Activated naive CD4-positive, alpha-beta T cell treated with anti-CD3 and anti-CD28 coated beads, Interleukin-2, amount 10 ng/mL, durations not matched to agents 7 days and 5 days (primary cell): Measurements from ENCODE around the gene LIN28B.
"Not testable (repeated sequence)": the region's sequence is repeated elsewhere in the genome, so short reads cannot be mapped to it uniquely, and the experiment has no call there.

Experiments used
- CTCF ChIA-PET: fragments of 350-600 bp; sonication (Branson Sonifier 250); formaldehyde crosslinking; loops from one replicate; lab custom pipeline; 2021; ENCODE audit warnings: antibody characterized with exemption; lab: Charles Lee
- DNase-seq: peaks from one replicate; pipeline ENCODE4 v3.0.0-alpha.2; 2020
- H3K27ac Mint-ChIP-seq: one replicate; pipeline ENCODE4 v1.8.0; 2021; ENCODE audit warnings: mild to moderate bottlenecking, moderate library complexity, mixed read lengths
- H3K27me3 Mint-ChIP-seq: one replicate; pipeline ENCODE4 v1.8.0; 2021; ENCODE audit warnings: mild to moderate bottlenecking, mixed read lengths
- H3K36me3 Mint-ChIP-seq: one replicate; pipeline ENCODE4 v1.8.0; 2021; ENCODE audit warnings: mixed read lengths
- H3K4me1 Mint-ChIP-seq: one replicate; pipeline ENCODE4 v1.8.0; 2021; ENCODE audit warnings: mixed read lengths
- H3K4me3 Mint-ChIP-seq: one replicate; pipeline ENCODE4 v1.8.0; 2021; ENCODE audit warnings: mild to moderate bottlenecking, moderate library complexity, mixed read lengths
- H3K9me3 Mint-ChIP-seq: one replicate; pipeline ENCODE4 v1.8.0; 2021; ENCODE audit warnings: mixed read lengths

The LIN28B gene

DNA sequence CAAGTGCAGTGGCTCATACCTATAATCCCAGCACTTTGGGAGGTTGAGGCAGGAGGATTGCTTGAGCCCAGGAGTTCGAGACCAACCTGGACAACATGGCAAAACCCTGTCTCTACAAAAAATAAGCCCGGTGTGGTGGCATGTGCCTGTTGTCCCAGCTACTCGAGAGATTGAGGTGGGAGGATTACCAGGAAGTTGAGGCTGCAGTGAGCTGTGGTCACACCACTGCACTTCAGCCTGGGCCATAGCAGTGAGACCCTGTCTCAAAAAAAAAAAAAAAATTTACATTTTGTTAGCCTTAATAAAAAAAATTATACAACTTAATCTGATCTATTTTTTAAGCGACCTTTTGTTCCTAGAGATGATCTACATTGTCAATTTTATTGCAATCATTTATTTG lies 56.6 kb downstream of the LIN28B start:
- H3K36me3 Mint-ChIP-seq, H3K27me3 Mint-ChIP-seq, H3K4me1 Mint-ChIP-seq, CTCF ChIA-PET, H3K4me3 Mint-ChIP-seq, H3K9me3 Mint-ChIP-seq, DNase-seq, H3K27ac Mint-ChIP-seq: not testable (repeated sequence)

DNA sequence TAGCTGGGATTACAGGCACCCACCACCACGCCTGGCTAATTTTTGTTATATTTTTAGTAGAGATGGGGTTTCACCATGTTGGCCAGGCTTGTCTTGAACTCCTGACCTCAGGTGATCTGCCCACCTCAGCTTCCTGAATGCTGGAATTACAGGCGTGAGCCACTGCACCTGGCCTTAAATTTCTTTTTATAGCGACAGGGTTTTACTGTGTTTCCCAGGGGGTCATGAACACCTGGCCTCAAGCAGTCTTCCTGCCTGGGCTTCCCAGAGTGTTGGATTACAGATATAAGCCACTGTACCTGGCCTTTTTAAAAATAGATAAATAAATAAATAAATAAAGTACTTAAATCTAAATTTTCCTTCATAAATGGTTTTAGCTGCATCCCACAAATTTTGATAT lies 57.5 kb downstream of the LIN28B start:
- DNase-seq, result no peak
- CTCF ChIA-PET, result no interaction called here
- H3K4me1 Mint-ChIP-seq, result no peaks in the 10 kb centered on the region
- no peaks in the 10 kb centered on the region for H3K9me3 Mint-ChIP-seq
- no peaks in the 10 kb centered on the region for H3K27me3 Mint-ChIP-seq
- no peak overlapping the region for H3K27ac Mint-ChIP-seq
- no peak overlapping the region for H3K4me3 Mint-ChIP-seq
- H3K36me3 Mint-ChIP-seq, result no peaks in the 10 kb centered on the region

DNA sequence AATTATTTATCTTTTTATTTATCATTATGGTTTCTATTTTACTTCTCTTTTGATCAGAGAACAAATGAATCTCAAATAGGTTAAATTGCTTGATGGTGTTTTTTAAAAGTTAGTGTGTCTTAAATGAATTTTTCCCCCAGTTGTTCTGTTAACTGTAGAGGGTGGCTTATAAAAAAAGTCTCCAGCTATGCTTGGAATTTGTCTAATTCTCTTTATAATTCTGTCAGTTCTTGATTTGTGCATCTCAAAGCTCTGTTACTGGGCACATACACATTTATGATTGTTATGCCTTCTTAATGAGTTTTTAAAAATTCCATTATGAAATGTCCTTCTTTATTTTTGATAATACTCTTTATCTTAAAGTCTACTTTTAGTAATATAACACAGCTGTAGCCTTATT lies 58.0 kb downstream of the LIN28B start:
- no peaks in the 10 kb centered on the region for H3K9me3 Mint-ChIP-seq
- CTCF ChIA-PET, result no interaction called here
- H3K36me3 Mint-ChIP-seq, result no peaks in the 10 kb centered on the region
- H3K27me3 Mint-ChIP-seq, result no peaks in the 10 kb centered on the region
- no peak overlapping the region for H3K27ac Mint-ChIP-seq
- no peaks in the 10 kb centered on the region for H3K4me1 Mint-ChIP-seq
- no peak for DNase-seq
- no peak overlapping the region for H3K4me3 Mint-ChIP-seq

DNA sequence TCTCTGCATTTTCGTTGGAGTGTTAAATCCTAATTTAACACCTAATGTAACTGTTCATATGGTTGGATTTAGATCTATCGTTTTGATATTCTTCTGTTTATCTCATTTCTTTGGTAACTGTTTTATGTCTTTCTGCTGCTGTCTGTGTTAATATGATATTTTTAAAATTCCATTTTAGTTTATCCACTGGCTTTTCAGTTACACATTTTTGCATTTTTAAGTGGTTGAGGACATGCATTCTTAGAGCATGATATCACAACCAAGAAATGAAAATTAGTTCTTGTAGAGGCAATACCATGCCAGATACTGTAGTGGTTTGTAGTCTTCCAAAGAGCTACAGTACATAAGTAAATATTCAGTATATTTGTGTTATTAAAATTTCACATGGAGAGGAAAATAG lies 58.6 kb downstream of the LIN28B start:
- no peaks in the 10 kb centered on the region for H3K4me1 Mint-ChIP-seq
- CTCF ChIA-PET, result no interaction called here
- no peaks in the 10 kb centered on the region for H3K27me3 Mint-ChIP-seq
- no peaks in the 10 kb centered on the region for H3K9me3 Mint-ChIP-seq
- no peak for DNase-seq
- no peaks in the 10 kb centered on the region for H3K36me3 Mint-ChIP-seq
- H3K4me3 Mint-ChIP-seq, result no peak overlapping the region
- no peak overlapping the region for H3K27ac Mint-ChIP-seq

DNA sequence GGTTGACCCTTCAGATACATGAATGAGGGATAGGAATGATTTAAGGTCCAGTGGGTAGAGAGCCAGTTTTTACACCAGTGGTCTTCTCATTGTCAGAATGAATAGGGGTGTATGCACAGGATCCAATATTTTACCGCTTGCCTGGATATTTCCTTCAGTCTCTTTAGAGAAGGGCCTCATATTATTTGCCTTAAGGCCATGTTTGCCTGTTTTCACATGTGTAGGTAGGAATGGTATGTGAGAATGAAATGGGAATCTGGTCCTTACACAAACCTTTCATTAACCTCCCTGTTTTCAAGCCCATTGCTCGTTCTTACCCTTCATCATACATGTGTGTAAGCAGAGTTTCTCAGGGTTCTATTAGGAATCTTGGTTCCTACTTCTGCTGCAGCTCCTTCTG lies 62.4 kb downstream of the LIN28B start:
- CTCF ChIA-PET, result no interaction called here
- H3K4me3 Mint-ChIP-seq, result no peak overlapping the region
- H3K36me3 Mint-ChIP-seq, result no peaks in the 10 kb centered on the region
- H3K27ac Mint-ChIP-seq, result no peak overlapping the region
- DNase-seq, result no peak
- H3K27me3 Mint-ChIP-seq, result no peaks in the 10 kb centered on the region
- no peaks in the 10 kb centered on the region for H3K9me3 Mint-ChIP-seq
- H3K4me1 Mint-ChIP-seq, result no peaks in the 10 kb centered on the region

DNA sequence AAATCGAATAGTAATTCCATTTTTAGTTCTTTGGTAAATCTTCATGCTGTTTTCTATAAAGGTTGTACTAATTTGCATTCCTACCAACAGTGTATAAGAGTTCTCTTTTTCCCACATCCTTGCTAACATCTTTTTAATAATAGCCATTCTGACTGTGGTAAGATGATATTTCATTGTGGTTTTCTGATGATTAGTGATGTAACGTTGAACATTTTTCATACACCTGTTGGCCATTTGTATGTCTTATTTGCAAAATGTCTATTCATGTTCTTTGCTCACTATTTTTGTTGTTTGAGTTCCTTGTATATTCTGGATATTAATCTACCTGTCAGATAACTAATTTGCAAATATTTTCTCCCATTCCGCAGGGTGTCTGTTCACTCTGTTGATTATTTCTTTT lies 64.5 kb downstream of the LIN28B start:
- no peak for DNase-seq
- H3K4me1 Mint-ChIP-seq, result no peaks in the 10 kb centered on the region
- H3K4me3 Mint-ChIP-seq, result no peak overlapping the region
- no peaks in the 10 kb centered on the region for H3K27me3 Mint-ChIP-seq
- H3K9me3 Mint-ChIP-seq, result no peaks in the 10 kb centered on the region
- CTCF ChIA-PET, result no interaction called here
- no peaks in the 10 kb centered on the region for H3K36me3 Mint-ChIP-seq
- no peak overlapping the region for H3K27ac Mint-ChIP-seq

DNA sequence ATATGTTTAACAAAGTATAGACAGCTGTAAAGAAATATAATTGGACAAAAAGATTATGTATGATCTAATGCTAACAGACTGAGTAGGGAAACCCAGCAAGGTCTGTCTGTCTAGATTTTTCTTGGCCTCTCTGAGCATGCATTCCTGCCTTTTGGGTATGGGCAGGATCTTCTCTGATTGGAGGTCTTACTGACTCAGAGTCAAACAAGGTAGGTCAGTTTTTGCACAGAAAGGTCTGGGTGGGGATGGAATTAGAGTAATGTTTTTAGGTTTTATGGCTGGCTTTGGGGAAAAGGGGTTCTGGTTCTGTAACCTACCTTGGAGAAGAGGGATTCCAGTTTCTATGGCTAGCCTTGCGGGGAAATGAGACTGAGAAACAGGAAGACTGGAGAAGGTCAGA lies 65.5 kb downstream of the LIN28B start:
- Mint-ChIP-seq H3K27ac (no peak overlapping the region), H3K27me3 (no peaks in the 10 kb centered on the region), H3K4me3 (no peak overlapping the region), H3K4me1 (no peaks in the 10 kb centered on the region), H3K9me3 (no peaks in the 10 kb centered on the region), H3K36me3 (no peaks in the 10 kb centered on the region)
- DNase-seq, result no peak
- CTCF ChIA-PET, result no interaction called here

DNA sequence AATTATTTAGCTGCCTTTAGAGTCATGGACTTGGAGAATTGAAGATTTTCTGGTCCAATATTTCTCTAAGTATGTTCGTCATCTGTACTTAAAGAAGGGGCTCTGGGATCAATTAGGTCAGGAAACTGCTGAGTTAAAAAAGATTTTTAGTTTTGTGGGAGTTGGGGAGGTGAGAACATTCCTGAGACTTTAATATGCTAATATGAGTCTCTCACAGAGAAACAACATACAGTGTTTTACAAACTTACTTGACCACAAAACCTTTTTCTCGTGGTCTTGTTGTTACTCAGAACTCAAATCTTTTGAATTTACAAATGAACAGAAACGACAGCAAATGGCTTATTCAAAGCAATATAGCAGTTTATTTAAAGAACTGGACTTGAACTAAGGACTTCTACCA lies 67.9 kb downstream of the LIN28B start:
- no peaks in the 10 kb centered on the region for H3K27me3 Mint-ChIP-seq

DNA sequence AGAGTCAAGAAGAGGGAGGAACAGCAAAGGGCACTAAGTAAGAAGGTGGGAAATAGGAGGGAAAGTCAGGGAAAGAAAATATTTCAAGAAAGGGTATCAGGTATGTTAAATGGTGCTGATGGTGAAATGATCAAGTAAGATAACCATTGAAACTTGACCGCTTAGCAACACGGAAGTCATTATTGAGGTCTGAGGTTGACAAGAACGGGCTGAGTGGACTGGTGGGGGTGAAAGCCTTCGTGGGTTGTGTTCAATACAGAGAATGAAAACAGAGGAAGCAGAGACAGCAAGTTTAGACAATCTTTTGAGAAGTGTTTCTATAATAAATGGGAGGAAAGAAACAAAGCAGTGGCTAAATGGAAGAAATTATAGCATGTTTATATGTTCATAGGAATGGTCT lies 72.0 kb downstream of the LIN28B start:
- no peaks in the 10 kb centered on the region for H3K4me1 Mint-ChIP-seq
- CTCF ChIA-PET, result no interaction called here

More for the DNA sequence above, 67.9 kb downstream of the LIN28B start:
- H3K27ac Mint-ChIP-seq, result no peak overlapping the region
- no peaks in the 10 kb centered on the region for H3K36me3 Mint-ChIP-seq
- no peaks in the 10 kb centered on the region for H3K4me1 Mint-ChIP-seq
- H3K9me3 Mint-ChIP-seq, result no peaks in the 10 kb centered on the region
- no peak for DNase-seq
- CTCF ChIA-PET, result no interaction called here
- H3K4me3 Mint-ChIP-seq, result no peak overlapping the region

DNA sequence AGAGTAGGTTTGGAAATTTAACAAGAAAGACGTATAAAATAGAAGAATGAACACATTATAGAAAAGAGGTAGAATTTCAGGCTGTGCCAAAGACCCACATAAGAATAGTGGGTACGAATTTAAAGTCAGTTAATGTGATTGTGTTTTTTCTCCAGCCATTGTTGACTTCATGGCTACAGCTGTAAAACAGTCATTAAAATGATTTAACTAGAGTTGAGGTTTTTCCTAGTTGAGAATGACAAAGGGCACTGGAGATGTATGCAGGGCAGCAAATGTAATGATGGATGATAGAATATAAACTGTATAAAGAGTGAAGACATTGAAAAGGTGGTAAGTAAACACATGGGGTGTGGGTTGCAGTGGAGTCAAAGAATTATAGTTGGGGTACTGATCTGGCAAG lies 72.7 kb downstream of the LIN28B start:
- Mint-ChIP-seq H3K4me1 (no peaks in the 10 kb centered on the region), H3K27me3 (no peaks in the 10 kb centered on the region), H3K4me3 (no peak overlapping the region), H3K9me3 (no peaks in the 10 kb centered on the region), H3K27ac (no peak overlapping the region), H3K36me3 (no peaks in the 10 kb centered on the region)
- CTCF ChIA-PET, result no interaction called here
- no peak for DNase-seq

More for the DNA sequence above, 72.0 kb downstream of the LIN28B start:
- H3K27ac Mint-ChIP-seq, result no peak overlapping the region
- H3K4me3 Mint-ChIP-seq, result no peak overlapping the region
- no peaks in the 10 kb centered on the region for H3K27me3 Mint-ChIP-seq
- no peaks in the 10 kb centered on the region for H3K36me3 Mint-ChIP-seq
- H3K9me3 Mint-ChIP-seq, result no peaks in the 10 kb centered on the region
- no peak for DNase-seq

DNA sequence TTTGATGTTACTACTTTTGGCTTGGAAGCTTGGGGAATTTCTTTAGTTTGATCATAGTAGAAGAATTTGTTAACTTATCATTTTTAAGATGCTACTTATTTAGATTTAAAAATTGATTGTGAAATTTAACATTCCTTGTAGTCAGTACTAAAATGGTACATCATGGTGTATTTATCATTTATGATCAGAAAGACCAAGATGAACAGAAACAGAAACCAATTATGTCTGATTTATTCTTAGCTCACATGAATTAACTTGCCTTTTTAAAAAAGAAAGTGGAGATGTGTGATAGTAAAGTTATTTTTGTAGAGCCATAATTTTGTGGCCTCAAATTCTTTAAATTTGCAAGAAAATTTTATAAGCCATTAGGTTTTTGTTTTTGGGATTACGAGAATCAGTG lies 77.6 kb downstream of the LIN28B start:
- CTCF ChIA-PET, result no interaction called here
- no peak overlapping the region for H3K27ac Mint-ChIP-seq
- H3K9me3 Mint-ChIP-seq, result no peaks in the 10 kb centered on the region
- no peaks in the 10 kb centered on the region for H3K36me3 Mint-ChIP-seq
- no peak for DNase-seq
- no peak overlapping the region for H3K4me3 Mint-ChIP-seq
- peaks cover 14% of the 10 kb centered on the region for H3K27me3 Mint-ChIP-seq
- H3K4me1 Mint-ChIP-seq, result no peaks in the 10 kb centered on the region

DNA sequence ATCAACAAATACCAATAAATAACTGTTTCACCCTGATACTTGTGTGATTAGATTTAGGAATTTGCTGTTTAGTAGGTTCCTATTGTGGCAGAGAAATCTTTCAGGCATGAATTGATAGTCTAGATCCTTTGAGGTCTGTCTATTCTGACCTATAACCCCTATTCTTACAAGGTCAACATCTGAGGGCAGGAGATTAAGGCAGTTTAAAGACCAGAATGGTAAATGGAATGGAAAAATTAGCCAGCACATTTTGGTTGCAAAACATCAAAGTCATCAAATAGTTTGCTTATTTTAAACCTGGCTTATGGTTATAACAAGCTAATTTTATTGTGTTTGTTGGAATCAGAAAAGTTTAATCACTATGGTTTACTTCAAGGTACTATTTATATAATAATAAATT lies 78.4 kb downstream of the LIN28B start:
- no peaks in the 10 kb centered on the region for H3K4me1 Mint-ChIP-seq

DNA sequence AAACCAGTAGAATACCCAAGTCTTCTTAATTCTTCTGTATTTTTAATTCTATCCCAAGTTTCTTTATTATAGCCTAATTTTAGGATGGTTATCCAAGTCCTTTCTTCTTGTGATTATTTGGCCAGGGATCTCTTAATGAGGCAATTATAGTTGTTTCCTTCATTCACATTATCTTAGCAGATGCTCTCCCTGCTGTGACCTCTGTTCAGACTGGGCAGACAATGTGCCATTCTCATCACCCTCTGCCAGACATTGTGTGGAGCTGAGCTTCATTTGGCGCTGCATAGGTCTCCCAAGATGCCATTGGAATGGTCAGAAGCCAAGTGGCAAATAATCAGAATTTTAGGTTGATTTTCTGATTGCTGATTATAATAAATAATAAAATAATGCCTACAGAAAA lies 79.4 kb downstream of the LIN28B start:
- DNase-seq, result no peak
- H3K27me3 Mint-ChIP-seq, result peaks cover 17% of the 10 kb centered on the region

More for the DNA sequence above, 78.4 kb downstream of the LIN28B start:
- Mint-ChIP-seq H3K27me3 (peaks cover 14% of the 10 kb centered on the region), H3K4me3 (no peak overlapping the region), H3K9me3 (no peaks in the 10 kb centered on the region), H3K36me3 (no peaks in the 10 kb centered on the region), H3K27ac (no peak overlapping the region)
- CTCF ChIA-PET, result no interaction called here
- no peak for DNase-seq

DNA sequence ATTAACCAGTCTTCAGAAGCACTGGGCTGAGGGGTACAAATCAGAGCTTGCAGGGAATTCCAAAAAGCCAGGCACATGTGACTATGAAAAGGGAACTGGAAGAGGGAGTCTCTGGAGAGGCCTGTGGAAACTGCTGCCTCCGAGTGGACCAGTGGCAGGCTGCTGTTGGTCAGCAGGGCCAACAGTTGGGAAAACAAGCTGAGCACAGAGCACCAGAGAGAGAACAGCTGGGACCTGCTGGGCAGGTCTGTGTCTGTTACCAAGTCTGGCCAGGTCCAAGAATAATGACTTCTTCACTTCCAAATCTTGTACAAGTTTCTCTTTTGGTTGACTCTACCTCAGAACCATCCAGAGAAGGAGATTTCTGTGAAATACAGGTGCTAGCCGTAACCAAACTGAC lies 81.4 kb downstream of the LIN28B start:
- no peaks in the 10 kb centered on the region for H3K4me1 Mint-ChIP-seq
- H3K27me3 Mint-ChIP-seq, result peaks cover 17% of the 10 kb centered on the region
- H3K4me3 Mint-ChIP-seq, result no peak overlapping the region
- no peaks in the 10 kb centered on the region for H3K36me3 Mint-ChIP-seq
- no peak for DNase-seq
- no peak overlapping the region for H3K27ac Mint-ChIP-seq
- CTCF ChIA-PET, result no interaction called here
- no peaks in the 10 kb centered on the region for H3K9me3 Mint-ChIP-seq

More for the DNA sequence above, 79.4 kb downstream of the LIN28B start:
- Mint-ChIP-seq H3K27ac (no peak overlapping the region), H3K4me3 (no peak overlapping the region), H3K9me3 (no peaks in the 10 kb centered on the region), H3K4me1 (no peaks in the 10 kb centered on the region), H3K36me3 (no peaks in the 10 kb centered on the region)
- CTCF ChIA-PET, result no interaction called here

DNA sequence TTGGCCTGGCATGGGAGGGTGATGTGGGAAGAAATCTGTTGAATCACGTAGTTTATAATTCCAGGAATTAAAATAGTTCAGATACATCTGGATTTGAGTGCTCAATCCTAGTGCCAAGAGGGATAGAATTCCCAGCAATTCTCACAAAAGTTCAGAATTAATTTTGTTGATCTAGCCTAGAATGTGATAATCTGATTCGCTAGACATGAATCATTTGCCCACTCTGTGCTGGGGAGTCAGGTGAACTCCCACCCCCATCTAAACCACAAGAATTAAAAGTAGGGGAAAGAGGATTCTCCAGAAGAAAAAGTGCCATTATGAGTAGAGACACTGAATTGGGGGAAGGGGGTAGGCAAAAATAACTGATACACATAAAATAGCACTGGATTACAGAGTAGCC lies 85.0 kb downstream of the LIN28B start:
- H3K4me3 Mint-ChIP-seq, result no peak overlapping the region
- no peaks in the 10 kb centered on the region for H3K4me1 Mint-ChIP-seq
- CTCF ChIA-PET, result no interaction called here
- no peak overlapping the region for H3K27ac Mint-ChIP-seq
- H3K9me3 Mint-ChIP-seq, result no peaks in the 10 kb centered on the region
- no peaks in the 10 kb centered on the region for H3K36me3 Mint-ChIP-seq
- DNase-seq, result no peak
- H3K27me3 Mint-ChIP-seq, result peaks cover 12% of the 10 kb centered on the region

DNA sequence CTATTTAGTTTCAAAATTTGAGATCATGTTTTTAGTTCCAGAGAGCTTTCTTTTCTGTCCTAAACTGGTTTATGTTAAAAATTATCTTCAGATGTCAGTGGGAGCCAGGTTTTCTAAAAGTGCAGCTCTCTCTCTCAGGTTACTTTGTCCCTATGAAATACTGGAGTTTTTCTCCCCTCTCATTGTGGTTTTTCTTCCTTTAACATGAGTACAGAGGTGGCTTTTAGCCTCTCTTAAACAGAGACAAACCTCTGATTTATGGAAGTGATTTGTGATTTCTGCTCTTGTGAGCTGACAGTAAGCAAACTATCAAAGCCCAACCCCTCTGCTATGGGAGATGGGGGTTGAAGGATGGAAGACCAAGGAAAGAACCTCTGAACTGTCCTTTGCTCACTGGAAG lies 85.7 kb downstream of the LIN28B start:
- Mint-ChIP-seq H3K36me3 (no peaks in the 10 kb centered on the region), H3K27me3 (peaks cover 8% of the 10 kb centered on the region), H3K4me1 (no peaks in the 10 kb centered on the region), H3K9me3 (no peaks in the 10 kb centered on the region), H3K27ac (no peak overlapping the region), H3K4me3 (no peak overlapping the region)
- CTCF ChIA-PET, result no interaction called here
- no peak for DNase-seq
